ENCODE data around the gene MINDY1.

- TF ChIP-seq, protein P1, sequence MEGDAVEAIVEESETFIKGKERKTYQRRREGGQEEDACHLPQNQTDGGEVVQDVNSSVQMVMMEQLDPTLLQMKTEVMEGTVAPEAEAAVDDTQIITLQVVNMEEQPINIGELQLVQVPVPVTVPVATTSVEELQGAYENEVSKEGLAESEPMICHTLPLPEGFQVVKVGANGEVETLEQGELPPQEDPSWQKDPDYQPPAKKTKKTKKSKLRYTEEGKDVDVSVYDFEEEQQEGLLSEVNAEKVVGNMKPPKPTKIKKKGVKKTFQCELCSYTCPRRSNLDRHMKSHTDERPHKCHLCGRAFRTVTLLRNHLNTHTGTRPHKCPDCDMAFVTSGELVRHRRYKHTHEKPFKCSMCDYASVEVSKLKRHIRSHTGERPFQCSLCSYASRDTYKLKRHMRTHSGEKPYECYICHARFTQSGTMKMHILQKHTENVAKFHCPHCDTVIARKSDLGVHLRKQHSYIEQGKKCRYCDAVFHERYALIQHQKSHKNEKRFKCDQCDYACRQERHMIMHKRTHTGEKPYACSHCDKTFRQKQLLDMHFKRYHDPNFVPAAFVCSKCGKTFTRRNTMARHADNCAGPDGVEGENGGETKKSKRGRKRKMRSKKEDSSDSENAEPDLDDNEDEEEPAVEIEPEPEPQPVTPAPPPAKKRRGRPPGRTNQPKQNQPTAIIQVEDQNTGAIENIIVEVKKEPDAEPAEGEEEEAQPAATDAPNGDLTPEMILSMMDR (IDR thresholded peaks at IDR 0.05), result no peak
- no peak for TF ChIP-seq POLR2AphosphoS5 (IDR thresholded peaks at IDR 0.05; ENCODE audit: low read depth, low read length)
- TF ChIP-seq, protein P2, sequence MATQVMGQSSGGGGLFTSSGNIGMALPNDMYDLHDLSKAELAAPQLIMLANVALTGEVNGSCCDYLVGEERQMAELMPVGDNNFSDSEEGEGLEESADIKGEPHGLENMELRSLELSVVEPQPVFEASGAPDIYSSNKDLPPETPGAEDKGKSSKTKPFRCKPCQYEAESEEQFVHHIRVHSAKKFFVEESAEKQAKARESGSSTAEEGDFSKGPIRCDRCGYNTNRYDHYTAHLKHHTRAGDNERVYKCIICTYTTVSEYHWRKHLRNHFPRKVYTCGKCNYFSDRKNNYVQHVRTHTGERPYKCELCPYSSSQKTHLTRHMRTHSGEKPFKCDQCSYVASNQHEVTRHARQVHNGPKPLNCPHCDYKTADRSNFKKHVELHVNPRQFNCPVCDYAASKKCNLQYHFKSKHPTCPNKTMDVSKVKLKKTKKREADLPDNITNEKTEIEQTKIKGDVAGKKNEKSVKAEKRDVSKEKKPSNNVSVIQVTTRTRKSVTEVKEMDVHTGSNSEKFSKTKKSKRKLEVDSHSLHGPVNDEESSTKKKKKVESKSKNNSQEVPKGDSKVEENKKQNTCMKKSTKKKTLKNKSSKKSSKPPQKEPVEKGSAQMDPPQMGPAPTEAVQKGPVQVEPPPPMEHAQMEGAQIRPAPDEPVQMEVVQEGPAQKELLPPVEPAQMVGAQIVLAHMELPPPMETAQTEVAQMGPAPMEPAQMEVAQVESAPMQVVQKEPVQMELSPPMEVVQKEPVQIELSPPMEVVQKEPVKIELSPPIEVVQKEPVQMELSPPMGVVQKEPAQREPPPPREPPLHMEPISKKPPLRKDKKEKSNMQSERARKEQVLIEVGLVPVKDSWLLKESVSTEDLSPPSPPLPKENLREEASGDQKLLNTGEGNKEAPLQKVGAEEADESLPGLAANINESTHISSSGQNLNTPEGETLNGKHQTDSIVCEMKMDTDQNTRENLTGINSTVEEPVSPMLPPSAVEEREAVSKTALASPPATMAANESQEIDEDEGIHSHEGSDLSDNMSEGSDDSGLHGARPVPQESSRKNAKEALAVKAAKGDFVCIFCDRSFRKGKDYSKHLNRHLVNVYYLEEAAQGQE (IDR thresholded peaks at IDR 0.05; ENCODE audit: insufficient read depth in 1 of 2, low read depth in 2 of 2, low read length in 1 of 2), result no peak
Measured at GRCh38 chr1:151012684-151013471, 6.2 kb upstream of the MINDY1 start.
